PC-9 (cell line): ENCODE measurements around the gene GRIN2A. TPM values are rescaled to one million over a fixed set of nuclear protein-coding genes. Genes with fewer than 3 reads are reported as not detected.

ENCODE experiments used
- BruUV-seq: library from RNA; stranded (reverse); fragments of 400-500 nt; replicated peaks from 2 replicates; lab custom pipeline; 2021; lab: Mats Ljungman, UMichigan
- CTCF ChIA-PET: fragments of 300-600 bp; sonication (Branson Sonifier 250); formaldehyde crosslinking; loops from one replicate; lab custom pipeline; 2022; ENCODE audit warnings: antibody characterized with exemption; lab: Charles Lee
- POLR2A ChIA-PET: fragments of 300-600 bp; sonication (Branson Sonifier 250); formaldehyde crosslinking; loops from one replicate; lab custom pipeline; 2022; ENCODE audit warnings: antibody characterized with exemption; ENCODE audit not compliant: unreplicated experiment; lab: Charles Lee
- DNase-seq, 2 experiments: peaks; one replicate each; pipeline versions ENCODE4 v3.0.0 to v3.0.0-alpha.2; 2015 to 2022; ENCODE audit warnings: mixed read lengths in 1 of 2
- H2AFZ ChIP-seq: fragments of 200-600 bp; sonication (generic); 2 replicates; pipeline ENCODE4 v1.8.1; 2017; ENCODE audit warnings: antibody characterized with exemption
- H3F3A ChIP-seq: fragments of 200-600 bp; sonication (generic); 2 replicates; pipeline ENCODE4 v1.8.1; 2017; ENCODE audit warnings: antibody characterized with exemption, mild to moderate bottlenecking, low read depth; ENCODE audit not compliant: insufficient read depth
- H3K27ac ChIP-seq: fragments of 200-600 bp; sonication (generic); 2 replicates; pipeline ENCODE4 v1.6.1; 2016; ENCODE audit warnings: mixed run types
- H3K27me3 ChIP-seq: fragments of 200-600 bp; sonication (generic); 2 replicates; pipeline ENCODE4 v1.6.1; 2016; ENCODE audit warnings: low read depth, mixed run types; ENCODE audit not compliant: insufficient read depth
- H3K36me3 ChIP-seq: fragments of 200-600 bp; sonication (generic); 2 replicates; pipeline ENCODE4 v1.6.1; 2016; ENCODE audit warnings: low read depth, mixed run types
- H3K4me1 ChIP-seq: fragments of 200-600 bp; sonication (generic); replicated peaks from 2 replicates; pipeline ENCODE4 v1.6.1; 2016; ENCODE audit warnings: mixed run types; ENCODE audit not compliant: insufficient read depth
- H3K4me2 ChIP-seq: fragments of 200-600 bp; sonication (generic); 2 replicates; pipeline ENCODE4 v1.6.1; 2017; ENCODE audit warnings: mixed run types
- H3K4me3 ChIP-seq: fragments of 200-600 bp; sonication (generic); 2 replicates; pipeline ENCODE4 v1.6.1; 2016; ENCODE audit warnings: mixed run types
- H3K79me2 ChIP-seq: fragments of 200-600 bp; sonication (generic); 2 replicates; pipeline ENCODE4 v1.6.1; 2017; ENCODE audit warnings: low read depth, mixed run types
- H3K9me2 ChIP-seq: fragments of 200-600 bp; sonication (generic); 2 replicates; pipeline ENCODE4 v1.8.1; 2017; ENCODE audit warnings: mild to moderate bottlenecking; ENCODE audit not compliant: insufficient read depth
- H3K9me3 ChIP-seq: fragments of 200-600 bp; sonication (generic); 2 replicates; pipeline ENCODE4 v1.8.1; 2016; ENCODE audit warnings: low read depth; ENCODE audit not compliant: insufficient read depth
- H4K20me1 ChIP-seq: fragments of 200-600 bp; sonication (generic); 2 replicates; pipeline ENCODE4 v1.8.1; 2017; ENCODE audit not compliant: insufficient read depth
- EZH2 ChIP-seq: fragments of 200-600 bp; sonication (generic); IDR thresholded peaks from 2 replicates; pipeline ENCODE4 v1.8.0; 2017; ENCODE audit warnings: antibody characterized with exemption, low read depth
- intact Hi-C: fragments of 100-400 bp; cut with micrococcal nuclease; formaldehyde crosslinking; loops from one replicate; pipeline ENCODE4 v1.10.0; 2022; ENCODE audit not compliant: unreplicated experiment
- total RNA-seq: library from RNA; stranded (reverse); gene quantifications from 2 replicates; pipeline ENCODE4 v1.2.3, GENCODE V29; 2021
- TF ChIP-seq, protein P1 (sequence below): fragments of 200-600 bp; sonication (generic); conservative IDR thresholded peaks from 2 replicates; pipeline ENCODE4 v1.6.1; 2017; ENCODE audit warnings: mixed run types, antibody characterized with exemption, mild to moderate bottlenecking, moderate library complexity

GRIN2A gene
- total RNA-seq, 1 experiment from 2014 or later: not detected

- no peak for TF ChIP-seq EZH2
- TF ChIP-seq, protein P1, sequence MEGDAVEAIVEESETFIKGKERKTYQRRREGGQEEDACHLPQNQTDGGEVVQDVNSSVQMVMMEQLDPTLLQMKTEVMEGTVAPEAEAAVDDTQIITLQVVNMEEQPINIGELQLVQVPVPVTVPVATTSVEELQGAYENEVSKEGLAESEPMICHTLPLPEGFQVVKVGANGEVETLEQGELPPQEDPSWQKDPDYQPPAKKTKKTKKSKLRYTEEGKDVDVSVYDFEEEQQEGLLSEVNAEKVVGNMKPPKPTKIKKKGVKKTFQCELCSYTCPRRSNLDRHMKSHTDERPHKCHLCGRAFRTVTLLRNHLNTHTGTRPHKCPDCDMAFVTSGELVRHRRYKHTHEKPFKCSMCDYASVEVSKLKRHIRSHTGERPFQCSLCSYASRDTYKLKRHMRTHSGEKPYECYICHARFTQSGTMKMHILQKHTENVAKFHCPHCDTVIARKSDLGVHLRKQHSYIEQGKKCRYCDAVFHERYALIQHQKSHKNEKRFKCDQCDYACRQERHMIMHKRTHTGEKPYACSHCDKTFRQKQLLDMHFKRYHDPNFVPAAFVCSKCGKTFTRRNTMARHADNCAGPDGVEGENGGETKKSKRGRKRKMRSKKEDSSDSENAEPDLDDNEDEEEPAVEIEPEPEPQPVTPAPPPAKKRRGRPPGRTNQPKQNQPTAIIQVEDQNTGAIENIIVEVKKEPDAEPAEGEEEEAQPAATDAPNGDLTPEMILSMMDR: no peak
- Histone ChIP-seq H4K20me1 (no peaks in the 10 kb centered on the region), H3K9me3 (no peaks in the 10 kb centered on the region), H3K36me3 (no peaks in the 10 kb centered on the region), H3K4me3 (no peak overlapping the region), H3K27me3 (peaks cover 10% of the 10 kb centered on the region), H3K79me2 (no peaks in the 10 kb centered on the region), H3K4me1 (no peaks in the 10 kb centered on the region), H3K4me2 (no peak overlapping the region), H2AFZ (no peak overlapping the region), H3K27ac (no peak overlapping the region), H3K9me2 (no peaks in the 10 kb centered on the region), H3F3A (no peaks in the 10 kb centered on the region)
- POLR2A ChIA-PET: no interaction called here
- CTCF ChIA-PET: no interaction called here
- BruUV-seq: no TSS peak
- DNase-seq: no peak
- intact Hi-C loops: no loop called here
Observed at GRCh38 chr16:9756434-9756833, 425.8 kb downstream of the GRIN2A start.

GRCh38 chr16:9755081-9755480, 427.1 kb downstream of the GRIN2A start:
- intact Hi-C loops: no loop called here
- BruUV-seq: no TSS peak
- no peak for TF ChIP-seq EZH2
- TF ChIP-seq, protein P1: no peak

GRCh38 chr16:9741776-9742175, 440.5 kb downstream of the GRIN2A start:
- no peak for DNase-seq
- no peaks in the 10 kb centered on the region for H3K4me1 ChIP-seq
- no peaks in the 10 kb centered on the region for H3K9me3 ChIP-seq
- H3K36me3 ChIP-seq: no peaks in the 10 kb centered on the region
- no peak overlapping the region for H3K4me3 ChIP-seq
- no peak overlapping the region for H3K27ac ChIP-seq
- no peak overlapping the region for H3K4me2 ChIP-seq
- no peak for TF ChIP-seq EZH2
- TF ChIP-seq, protein P1: no peak
- H4K20me1 ChIP-seq: no peaks in the 10 kb centered on the region; the same call in 1 of the 2 replicates
- ChIA-PET CTCF (no interaction called here), POLR2A (no interaction called here)
- H3K27me3 ChIP-seq: 0 out of 2 replicates have a peak, but pooled peaks cover 14% of the 10 kb centered on the region
- no TSS peak for BruUV-seq
- no peaks in the 10 kb centered on the region for H3K79me2 ChIP-seq
- no peaks in the 10 kb centered on the region for H3K9me2 ChIP-seq
- intact Hi-C loops: no loop called here
- H3F3A ChIP-seq: no peaks in the 10 kb centered on the region
- no peak overlapping the region for H2AFZ ChIP-seq

More at GRCh38 chr16:9755081-9755480, 427.1 kb downstream of the GRIN2A start:
- no peaks in the 10 kb centered on the region for H3F3A ChIP-seq
- no peak overlapping the region for H3K27ac ChIP-seq
- ChIA-PET CTCF (no interaction called here), POLR2A (no interaction called here)
- H4K20me1 ChIP-seq: no peaks in the 10 kb centered on the region
- H3K79me2 ChIP-seq: no peaks in the 10 kb centered on the region
- H3K9me3 ChIP-seq: no peaks in the 10 kb centered on the region
- no peaks in the 10 kb centered on the region for H3K4me1 ChIP-seq
- H3K4me2 ChIP-seq: no peak overlapping the region
- DNase-seq: no peak
- no peak overlapping the region for H3K4me3 ChIP-seq
- no peaks in the 10 kb centered on the region for H3K9me2 ChIP-seq
- no peaks in the 10 kb centered on the region for H3K36me3 ChIP-seq
- H3K27me3 ChIP-seq: peaks cover 6% of the 10 kb centered on the region; the same call in 1 of the 2 replicates
- H2AFZ ChIP-seq: no peak overlapping the region
